ENCODE results near the gene SLC1A1.
A peak's percentile ranks its signal among the peaks of the same experiment; 100 is the strongest.
"Not testable (repeated sequence)": the region's sequence is repeated elsewhere in the genome, so short reads cannot be mapped to it uniquely, and the experiment has no call there.

Gene SLC1A1

DNA sequence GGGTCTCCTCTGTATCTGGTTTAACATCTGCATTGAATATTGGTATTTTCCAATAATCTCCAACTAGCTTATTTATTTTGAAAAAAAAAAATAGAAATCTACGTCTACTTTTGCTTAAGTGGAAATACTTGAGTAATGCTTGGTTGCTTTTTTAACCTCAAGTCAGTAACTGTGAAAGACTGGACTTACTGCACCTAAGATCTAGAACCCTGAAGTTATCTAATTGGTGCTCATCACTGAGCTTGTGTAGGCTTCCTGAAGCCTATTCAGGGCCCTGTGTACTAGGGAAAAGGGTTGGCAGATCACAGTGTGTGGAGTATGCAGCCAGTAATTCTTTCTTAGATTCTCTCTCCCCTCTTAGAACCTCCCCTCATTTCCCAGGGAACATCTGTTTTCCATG lies 16.2 kb downstream of the SLC1A1 start:
- DNase-seq (no peak), ATAC-seq (no peak)

DNA sequence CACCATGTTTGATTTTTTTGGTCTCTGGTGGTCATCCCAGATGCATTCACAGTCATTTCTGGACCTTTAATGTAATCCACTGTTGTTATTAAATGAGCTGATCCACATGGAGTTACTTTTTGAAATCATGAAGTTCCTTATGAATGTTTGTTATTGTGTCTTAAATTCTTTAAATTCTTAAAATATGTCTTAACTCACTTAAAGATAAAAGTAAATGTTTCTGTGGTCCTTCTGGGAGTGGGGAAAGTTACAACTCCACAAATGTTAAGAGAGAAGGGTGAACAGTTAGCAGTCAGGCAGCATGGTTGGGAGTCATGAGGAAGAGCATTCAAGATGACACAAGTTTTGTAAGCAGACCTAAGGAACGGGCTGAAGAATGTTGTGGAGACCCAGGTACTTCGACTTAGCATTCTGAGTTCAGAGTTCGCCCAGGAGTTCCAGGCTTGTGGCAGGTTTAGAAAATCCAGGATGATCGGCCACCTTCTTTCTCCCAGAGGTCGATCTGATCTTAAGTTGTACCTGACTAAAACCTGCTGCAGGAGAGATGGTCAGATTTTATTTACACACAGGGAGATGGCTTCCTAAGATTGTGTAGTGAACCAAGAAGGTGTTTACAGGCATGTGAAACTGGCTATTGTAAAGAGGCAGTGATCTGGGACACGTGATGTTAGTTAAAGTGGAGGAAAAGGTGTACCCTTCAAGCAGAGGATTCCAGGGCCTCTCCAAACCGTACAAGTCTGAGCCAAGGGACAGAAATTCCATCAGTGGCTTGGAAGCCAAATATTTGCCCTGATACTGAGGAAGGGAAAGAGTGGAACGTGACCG lies 17.2 kb downstream of the SLC1A1 start:
- no peak for ATAC-seq
- no peak for DNase-seq

- no peak for ATAC-seq
- no peak for DNase-seq
Observed at GRCh38 chr9:4508246-4508906, 18.1 kb downstream of the SLC1A1 start.

GRCh38 chr9:4508907-4509589 lies 18.8 kb downstream of the SLC1A1 start:
- no peak for ATAC-seq
- DNase-seq: no peak

- no peak for DNase-seq
- ATAC-seq: no peak
Observed at GRCh38 chr9:4509590-4509984, 19.3 kb downstream of the SLC1A1 start.

DNA sequence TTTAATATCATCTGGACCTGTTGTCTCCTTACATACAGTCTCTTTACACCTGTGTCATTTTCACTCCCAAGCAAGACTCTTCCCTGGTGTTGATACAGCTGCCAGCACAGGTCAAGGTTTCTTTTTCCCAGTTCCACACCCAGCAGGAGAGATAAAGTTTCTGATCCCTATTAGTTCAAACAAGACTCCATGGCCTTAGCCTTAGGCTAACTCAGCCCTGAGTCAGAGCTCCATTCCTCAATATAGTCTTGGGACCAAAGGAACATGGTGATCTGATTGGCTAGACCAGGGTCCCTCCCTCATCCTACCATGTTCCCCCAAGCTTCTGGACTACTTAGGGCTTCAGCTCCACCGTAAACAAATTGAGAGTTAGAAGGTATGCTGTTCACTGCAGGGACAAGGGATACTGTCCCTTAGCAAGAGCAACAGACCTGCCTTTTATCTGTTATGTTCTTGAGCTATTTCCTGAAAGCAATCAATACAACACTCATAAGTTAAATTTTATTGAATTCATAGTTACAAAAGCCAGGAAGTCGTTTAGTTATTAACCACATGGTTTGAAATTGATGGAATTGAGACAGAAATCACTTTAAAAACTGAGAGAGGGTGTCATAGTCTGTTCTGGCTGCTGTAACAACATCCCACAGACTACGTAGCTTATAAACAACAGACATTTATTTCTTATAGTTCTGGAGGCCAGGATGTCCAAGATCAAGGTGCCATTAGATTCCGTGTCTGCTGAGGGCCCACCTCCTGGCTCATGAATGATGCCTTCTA lies 20.5 kb downstream of the SLC1A1 start:
- ATAC-seq: no peak

GRCh38 chr9:4514252-4515128 lies 24.2 kb downstream of the SLC1A1 start:
- DNase-seq: no peak
- ATAC-seq: no peak

More for the DNA sequence above, 20.5 kb downstream of the SLC1A1 start:
- no peak for DNase-seq

DNA sequence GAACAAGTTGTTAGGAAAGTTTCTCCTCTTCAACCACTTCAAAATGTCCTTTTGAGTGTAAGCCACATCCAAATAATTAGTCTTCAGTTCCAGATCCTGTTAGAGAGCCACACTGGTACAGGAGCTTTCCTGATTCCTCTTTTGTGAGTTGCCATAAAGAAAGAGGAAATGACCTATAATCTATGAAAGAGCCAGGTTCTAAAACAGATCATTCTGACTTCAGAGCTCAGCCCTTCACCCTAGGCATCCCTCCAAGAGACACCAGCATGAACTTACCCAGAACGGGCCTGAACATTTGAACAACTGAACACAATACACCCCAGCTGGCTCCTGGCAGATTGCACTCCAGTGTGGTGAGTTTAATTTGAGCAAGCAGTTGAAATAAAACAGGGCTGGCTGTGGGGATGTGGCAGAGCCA lies 25.7 kb downstream of the SLC1A1 start:
- ATAC-seq: no peak
- no peak for DNase-seq

GRCh38 chr9:4517274-4517673 lies 27.0 kb downstream of the SLC1A1 start:
- DNase-seq: no peak
- no peak for ATAC-seq

- DNase-seq (peak; percentile 14), ATAC-seq (peak; percentile 92)
Observed at GRCh38 chr9:4519604-4520003, 29.3 kb downstream of the SLC1A1 start.

DNA sequence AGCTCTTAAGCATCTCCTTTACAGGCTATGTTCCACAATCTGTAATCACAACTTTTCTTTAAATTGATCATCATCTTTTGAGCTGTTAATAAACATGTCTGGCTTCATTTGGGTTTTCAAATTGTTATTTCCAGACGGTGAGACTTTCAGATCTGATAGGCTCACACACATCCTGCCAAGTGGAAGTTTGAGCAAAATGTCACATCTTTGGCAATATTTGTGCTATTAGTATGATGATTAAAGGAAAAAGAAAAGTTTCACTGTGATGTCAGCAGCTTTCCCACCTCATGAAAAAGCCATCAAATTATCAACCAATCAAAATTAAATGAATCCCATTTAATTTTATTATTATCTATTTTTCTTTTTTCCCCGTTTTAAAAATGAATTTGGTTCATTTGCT lies 29.8 kb downstream of the SLC1A1 start:
- ATAC-seq (no peak), DNase-seq (no peak)

DNA sequence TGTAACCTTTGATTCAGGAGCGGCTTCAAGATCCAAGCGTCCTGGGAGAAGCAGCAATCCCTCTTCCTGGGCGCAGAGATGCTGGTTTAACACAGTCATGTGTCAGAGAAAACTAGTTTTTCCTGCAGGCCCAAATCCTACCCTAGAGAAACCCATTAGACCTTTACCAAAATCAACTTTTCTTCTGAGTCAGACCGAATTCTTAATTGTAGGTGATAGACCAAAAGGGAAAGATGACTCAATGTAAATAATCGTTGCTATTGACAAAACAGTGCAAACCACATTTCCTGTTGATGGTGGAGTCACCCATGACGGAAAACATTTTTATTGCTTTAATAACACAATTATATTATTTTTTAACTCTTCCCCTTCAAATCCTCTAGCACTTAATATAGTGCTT lies 40.1 kb downstream of the SLC1A1 start:
- ATAC-seq (peak; percentile 32), DNase-seq (no peak)

DNA sequence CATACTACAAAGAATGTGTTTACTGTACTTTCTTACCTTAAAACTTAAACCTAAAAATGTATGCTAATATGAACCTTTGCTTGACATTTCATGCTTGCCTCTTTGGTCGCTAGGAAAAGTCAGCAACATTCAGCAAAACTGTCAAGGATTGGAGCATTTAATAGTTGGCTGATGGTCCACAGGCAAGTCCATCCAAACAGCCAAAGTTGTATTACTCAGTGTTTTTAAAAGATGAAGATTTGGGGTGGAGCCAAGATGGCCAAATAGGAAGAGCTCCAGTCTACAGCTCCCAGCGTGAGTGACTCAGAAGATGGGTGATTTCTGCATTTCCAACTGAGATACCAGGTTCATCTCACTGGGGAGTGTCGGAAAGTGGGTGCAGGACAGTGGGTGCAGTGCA lies 40.6 kb downstream of the SLC1A1 start:
- not testable (repeated sequence) for ATAC-seq, DNase-seq

DNA sequence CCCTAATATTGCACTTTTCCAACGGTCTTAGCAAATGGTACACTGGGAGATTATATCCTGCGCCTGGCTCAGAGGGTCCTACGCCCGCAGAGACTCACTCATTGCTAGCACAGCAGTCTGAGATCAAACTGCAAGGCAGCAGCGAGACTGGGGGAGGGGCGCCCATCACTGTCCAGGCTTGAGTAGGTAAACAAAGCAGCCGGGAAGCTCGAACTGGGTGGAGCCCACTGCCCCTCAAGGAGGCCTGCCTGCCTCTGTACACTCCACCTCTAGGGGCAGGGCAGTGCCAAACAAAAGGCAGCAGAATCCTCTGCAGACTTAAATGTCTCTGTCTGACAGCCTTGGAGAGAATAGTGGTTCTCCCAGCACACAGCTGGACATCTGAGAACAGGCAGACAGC lies 41.1 kb downstream of the SLC1A1 start:
- not testable (repeated sequence) for DNase-seq, ATAC-seq

- not testable (repeated sequence) for DNase-seq, ATAC-seq
Observed at GRCh38 chr9:4533881-4534280, 43.6 kb downstream of the SLC1A1 start.

- not testable (repeated sequence) for ATAC-seq, DNase-seq
Observed at GRCh38 chr9:4536196-4536595, 45.9 kb downstream of the SLC1A1 start.

DNA sequence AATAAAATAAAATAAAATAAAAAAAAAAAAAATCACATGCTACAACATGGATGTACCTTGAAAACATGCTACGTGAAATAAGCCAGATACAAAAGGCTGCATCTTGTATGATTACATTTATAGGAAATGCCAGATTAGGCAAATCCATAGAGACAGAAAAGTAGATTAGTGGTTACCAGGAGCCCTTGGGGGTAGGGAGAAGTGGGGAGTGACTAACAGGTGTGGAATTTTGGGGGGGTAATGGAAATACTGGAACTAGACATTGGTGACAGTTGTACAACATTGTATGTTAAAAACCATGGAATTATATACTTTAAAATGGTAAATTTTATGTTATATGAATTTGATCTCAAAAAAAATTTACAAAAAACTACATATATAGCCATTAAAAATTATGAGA lies 47.3 kb downstream of the SLC1A1 start:
- DNase-seq: no peak
- ATAC-seq: no peak

DNA sequence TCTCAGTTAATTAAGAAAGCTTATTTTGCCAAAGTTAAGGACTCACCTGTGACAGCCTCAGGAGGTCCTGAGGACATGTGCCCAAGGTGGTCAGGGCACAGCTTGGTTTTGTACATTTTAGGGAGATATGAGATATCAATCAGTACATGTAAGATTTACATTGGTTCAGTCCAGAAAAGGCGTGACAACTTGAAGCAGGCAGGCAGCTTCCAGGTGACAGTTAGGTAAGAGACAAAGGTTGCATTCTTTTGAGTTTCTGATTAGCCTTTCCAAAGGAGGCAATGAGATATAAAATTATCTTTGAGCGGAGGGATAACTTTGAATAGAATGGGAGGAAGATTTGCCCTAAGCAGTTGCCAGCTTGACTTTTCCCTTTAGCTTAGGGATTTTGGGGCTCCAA lies 47.8 kb downstream of the SLC1A1 start:
- ATAC-seq: no peak
- no peak for DNase-seq

DNA sequence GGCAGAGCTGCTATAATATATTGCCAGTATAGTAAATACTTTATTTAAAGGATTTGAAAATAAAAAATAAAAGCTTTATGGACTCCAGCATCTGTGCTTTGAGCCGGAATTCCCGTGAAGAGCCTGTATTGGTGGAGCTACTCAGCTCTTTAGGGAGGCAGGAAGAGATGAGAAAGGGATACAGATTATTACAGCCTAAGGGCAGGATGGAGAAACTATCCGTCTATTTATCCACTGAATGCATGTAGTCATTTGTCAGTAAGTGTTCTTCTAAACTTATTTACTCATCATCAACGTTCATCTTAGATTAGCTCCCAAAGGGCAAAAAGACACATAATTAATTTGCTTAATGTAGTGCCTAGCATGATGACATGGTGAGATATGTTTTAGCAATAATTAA lies 48.4 kb downstream of the SLC1A1 start:
- no peak for ATAC-seq
- DNase-seq: no peak

DNA sequence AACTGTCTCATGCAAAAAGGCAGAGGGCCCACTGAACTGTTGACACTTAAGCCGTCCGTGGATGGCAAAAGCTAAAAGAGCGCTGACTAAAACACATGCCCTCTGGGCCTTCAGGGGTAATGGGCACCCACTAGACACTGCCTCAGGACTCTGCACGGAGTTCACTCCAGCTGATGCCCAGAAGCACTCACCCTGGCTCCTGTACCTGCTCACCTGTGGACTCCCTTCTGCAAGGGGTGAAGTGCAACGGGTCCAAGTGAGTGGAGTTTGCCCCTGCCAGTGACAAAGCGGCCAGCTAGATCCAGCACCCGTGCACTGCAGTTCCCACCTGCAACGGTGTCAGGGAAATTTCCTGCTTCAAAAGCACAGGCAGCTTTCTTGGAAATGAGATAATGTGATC lies 50.2 kb downstream of the SLC1A1 start:
- ATAC-seq (no peak), DNase-seq (no peak)

- ATAC-seq: no peak
- no peak for DNase-seq
Observed at GRCh38 chr9:4541281-4541680, 51.0 kb downstream of the SLC1A1 start.

Data from stimulated activated naive CD8-positive, alpha-beta T cell treated with anti-CD3 and anti-CD28 coated beads, Interleukin-15, Interleukin-2, amounts not matched to agents 100 U/mL and 50 U/mL, for 24 hours (primary cell).